Liver (tissue), 3 donors: ENCODE results near the gene TMEM40.

Experiments
- FOXA1 ChIP-seq: IDR thresholded peaks from 2 replicates; pipeline ENCODE4 v1.6.1; 2016; ENCODE audit warnings: antibody characterized with exemption
- HNF4G ChIP-seq: IDR thresholded peaks from 2 replicates; pipeline ENCODE4 v1.6.1; 2016; ENCODE audit warnings: antibody characterized with exemption
- RAD21 ChIP-seq, 2 donors: IDR thresholded peaks; 2 replicates each; pipeline ENCODE4 v1.6.1; 2016; ENCODE audit warnings: antibody characterized with exemption in 2 of 2, mild to moderate bottlenecking in 2 of 2
- SP1 ChIP-seq: IDR thresholded peaks from 2 replicates; pipeline ENCODE4 v1.6.1; 2018; ENCODE audit warnings: antibody characterized with exemption, mild to moderate bottlenecking
- TAF1 ChIP-seq: conservative IDR thresholded peaks from 2 replicates; pipeline ENCODE4 v1.6.1; 2016; ENCODE audit warnings: antibody characterized with exemption, mild to moderate bottlenecking
- YY1 ChIP-seq: IDR thresholded peaks from 2 replicates; pipeline ENCODE4 v1.6.1; 2016; ENCODE audit warnings: antibody characterized with exemption, mild to moderate bottlenecking
- TF ChIP-seq, protein P1 (sequence below): fragments of 150-350 bp; IDR thresholded peaks from 2 replicates; pipeline ENCODE4 v1.5.1; 2017; ENCODE audit warnings: improper control_type of control experiment, low read depth, low read length; ENCODE audit not compliant: missing input control
- TF ChIP-seq, protein P2 (sequence below): IDR thresholded peaks from 2 replicates; pipeline ENCODE4 v1.6.1; 2016; ENCODE audit warnings: antibody characterized with exemption
- TF ChIP-seq, protein P3 (sequence below): IDR thresholded peaks from 2 replicates; pipeline ENCODE4 v1.6.1; 2016; ENCODE audit warnings: antibody characterized with exemption, mild to moderate bottlenecking
- TF ChIP-seq, protein P4 (sequence below): IDR thresholded peaks from 2 replicates; pipeline ENCODE4 v1.6.1; 2016; ENCODE audit warnings: antibody characterized with exemption
- donor health status: healthy.
- donor health status: healthy.

DNA sequence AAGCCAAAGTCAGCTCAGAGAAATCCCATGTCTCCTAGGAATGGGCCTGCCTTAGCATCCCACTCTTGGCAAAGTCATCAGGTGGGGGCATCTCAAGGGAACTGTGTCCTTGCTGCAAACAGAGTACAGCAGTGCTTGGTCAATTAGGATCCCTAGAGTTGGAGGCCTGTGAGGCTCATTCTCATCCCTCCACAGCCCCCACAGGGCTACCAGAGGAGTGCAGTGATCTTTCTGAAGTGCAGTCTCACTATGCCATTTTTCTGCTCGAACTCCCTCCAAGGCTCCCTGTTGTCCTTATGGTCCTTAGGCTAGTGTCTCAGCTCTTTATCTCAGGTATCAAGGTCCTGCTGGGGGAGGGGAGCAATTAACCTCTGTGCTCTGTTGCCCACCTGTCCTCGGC lies 31.1 kb downstream of the TMEM40 start:
- no peak for TF ChIP-seq TAF1
- TF ChIP-seq, protein P1, sequence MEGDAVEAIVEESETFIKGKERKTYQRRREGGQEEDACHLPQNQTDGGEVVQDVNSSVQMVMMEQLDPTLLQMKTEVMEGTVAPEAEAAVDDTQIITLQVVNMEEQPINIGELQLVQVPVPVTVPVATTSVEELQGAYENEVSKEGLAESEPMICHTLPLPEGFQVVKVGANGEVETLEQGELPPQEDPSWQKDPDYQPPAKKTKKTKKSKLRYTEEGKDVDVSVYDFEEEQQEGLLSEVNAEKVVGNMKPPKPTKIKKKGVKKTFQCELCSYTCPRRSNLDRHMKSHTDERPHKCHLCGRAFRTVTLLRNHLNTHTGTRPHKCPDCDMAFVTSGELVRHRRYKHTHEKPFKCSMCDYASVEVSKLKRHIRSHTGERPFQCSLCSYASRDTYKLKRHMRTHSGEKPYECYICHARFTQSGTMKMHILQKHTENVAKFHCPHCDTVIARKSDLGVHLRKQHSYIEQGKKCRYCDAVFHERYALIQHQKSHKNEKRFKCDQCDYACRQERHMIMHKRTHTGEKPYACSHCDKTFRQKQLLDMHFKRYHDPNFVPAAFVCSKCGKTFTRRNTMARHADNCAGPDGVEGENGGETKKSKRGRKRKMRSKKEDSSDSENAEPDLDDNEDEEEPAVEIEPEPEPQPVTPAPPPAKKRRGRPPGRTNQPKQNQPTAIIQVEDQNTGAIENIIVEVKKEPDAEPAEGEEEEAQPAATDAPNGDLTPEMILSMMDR: no peak
- TF ChIP-seq, protein P2, sequence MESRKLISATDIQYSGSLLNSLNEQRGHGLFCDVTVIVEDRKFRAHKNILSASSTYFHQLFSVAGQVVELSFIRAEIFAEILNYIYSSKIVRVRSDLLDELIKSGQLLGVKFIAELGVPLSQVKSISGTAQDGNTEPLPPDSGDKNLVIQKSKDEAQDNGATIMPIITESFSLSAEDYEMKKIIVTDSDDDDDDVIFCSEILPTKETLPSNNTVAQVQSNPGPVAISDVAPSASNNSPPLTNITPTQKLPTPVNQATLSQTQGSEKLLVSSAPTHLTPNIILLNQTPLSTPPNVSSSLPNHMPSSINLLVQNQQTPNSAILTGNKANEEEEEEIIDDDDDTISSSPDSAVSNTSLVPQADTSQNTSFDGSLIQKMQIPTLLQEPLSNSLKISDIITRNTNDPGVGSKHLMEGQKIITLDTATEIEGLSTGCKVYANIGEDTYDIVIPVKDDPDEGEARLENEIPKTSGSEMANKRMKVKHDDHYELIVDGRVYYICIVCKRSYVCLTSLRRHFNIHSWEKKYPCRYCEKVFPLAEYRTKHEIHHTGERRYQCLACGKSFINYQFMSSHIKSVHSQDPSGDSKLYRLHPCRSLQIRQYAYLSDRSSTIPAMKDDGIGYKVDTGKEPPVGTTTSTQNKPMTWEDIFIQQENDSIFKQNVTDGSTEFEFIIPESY: no peak
- TF ChIP-seq FOXA1: no peak
- TF ChIP-seq RAD21 (IDR thresholded peaks at IDR 0.05): no peak
- TF ChIP-seq HNF4G: no peak
- TF ChIP-seq, protein P3, sequence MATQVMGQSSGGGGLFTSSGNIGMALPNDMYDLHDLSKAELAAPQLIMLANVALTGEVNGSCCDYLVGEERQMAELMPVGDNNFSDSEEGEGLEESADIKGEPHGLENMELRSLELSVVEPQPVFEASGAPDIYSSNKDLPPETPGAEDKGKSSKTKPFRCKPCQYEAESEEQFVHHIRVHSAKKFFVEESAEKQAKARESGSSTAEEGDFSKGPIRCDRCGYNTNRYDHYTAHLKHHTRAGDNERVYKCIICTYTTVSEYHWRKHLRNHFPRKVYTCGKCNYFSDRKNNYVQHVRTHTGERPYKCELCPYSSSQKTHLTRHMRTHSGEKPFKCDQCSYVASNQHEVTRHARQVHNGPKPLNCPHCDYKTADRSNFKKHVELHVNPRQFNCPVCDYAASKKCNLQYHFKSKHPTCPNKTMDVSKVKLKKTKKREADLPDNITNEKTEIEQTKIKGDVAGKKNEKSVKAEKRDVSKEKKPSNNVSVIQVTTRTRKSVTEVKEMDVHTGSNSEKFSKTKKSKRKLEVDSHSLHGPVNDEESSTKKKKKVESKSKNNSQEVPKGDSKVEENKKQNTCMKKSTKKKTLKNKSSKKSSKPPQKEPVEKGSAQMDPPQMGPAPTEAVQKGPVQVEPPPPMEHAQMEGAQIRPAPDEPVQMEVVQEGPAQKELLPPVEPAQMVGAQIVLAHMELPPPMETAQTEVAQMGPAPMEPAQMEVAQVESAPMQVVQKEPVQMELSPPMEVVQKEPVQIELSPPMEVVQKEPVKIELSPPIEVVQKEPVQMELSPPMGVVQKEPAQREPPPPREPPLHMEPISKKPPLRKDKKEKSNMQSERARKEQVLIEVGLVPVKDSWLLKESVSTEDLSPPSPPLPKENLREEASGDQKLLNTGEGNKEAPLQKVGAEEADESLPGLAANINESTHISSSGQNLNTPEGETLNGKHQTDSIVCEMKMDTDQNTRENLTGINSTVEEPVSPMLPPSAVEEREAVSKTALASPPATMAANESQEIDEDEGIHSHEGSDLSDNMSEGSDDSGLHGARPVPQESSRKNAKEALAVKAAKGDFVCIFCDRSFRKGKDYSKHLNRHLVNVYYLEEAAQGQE: no peak
- no peak for TF ChIP-seq YY1
- no peak for TF ChIP-seq SP1
- TF ChIP-seq, protein P4, sequence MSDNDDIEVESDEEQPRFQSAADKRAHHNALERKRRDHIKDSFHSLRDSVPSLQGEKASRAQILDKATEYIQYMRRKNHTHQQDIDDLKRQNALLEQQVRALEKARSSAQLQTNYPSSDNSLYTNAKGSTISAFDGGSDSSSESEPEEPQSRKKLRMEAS: no peak
